Mesendoderm (in vitro differentiated cells): ENCODE results near the gene RAMACL.

Experiments used
- DNase-seq: peaks from one replicate; pipeline ENCODE4 v3.0.0; 2013
- H2AK5ac ChIP-seq: 2 replicates; pipeline ENCODE4 v1.6.1; 2013; ENCODE audit warnings: low read length, inconsistent platforms
- H2BK120ac ChIP-seq: 2 replicates; pipeline ENCODE4 v1.6.1; 2013; ENCODE audit warnings: low read depth, mild to moderate bottlenecking, low read length, moderate library complexity, mixed read lengths
- H2BK15ac ChIP-seq: replicated peaks from 2 replicates; pipeline ENCODE4 v1.6.1; 2013; ENCODE audit warnings: low read depth, mild to moderate bottlenecking, moderate library complexity
- H2BK5ac ChIP-seq: 2 replicates; pipeline ENCODE4 v1.6.1; 2013; ENCODE audit warnings: low read length, inconsistent platforms
- H3K18ac ChIP-seq: 2 replicates; pipeline ENCODE4 v1.6.1; 2013; ENCODE audit warnings: mild to moderate bottlenecking, low read length, mixed read lengths
- H3K23ac ChIP-seq: one replicate; pipeline ENCODE4 v1.6.1; 2013; ENCODE audit warnings: low read length
- H3K27ac ChIP-seq: 2 replicates; pipeline ENCODE4 v1.5.1; 2013; ENCODE audit warnings: low read depth, mild to moderate bottlenecking, inconsistent platforms, low read length, moderate library complexity
- H3K27me3 ChIP-seq: 2 replicates; pipeline ENCODE4 v1.6.1; 2013; ENCODE audit warnings: low read length, control low read depth, mild to moderate bottlenecking, inconsistent platforms; ENCODE audit not compliant: insufficient read depth, poor library complexity
- H3K36me3 ChIP-seq: 2 replicates; pipeline ENCODE4 v1.6.1; 2013; ENCODE audit warnings: low read length, inconsistent platforms; ENCODE audit not compliant: control insufficient read depth, insufficient read depth
- H3K4ac ChIP-seq: one replicate; pipeline ENCODE4 v1.6.1; 2013; ENCODE audit warnings: low read depth, mild to moderate bottlenecking, low read length, moderate library complexity
- H3K4me1 ChIP-seq: 2 replicates; pipeline ENCODE4 v1.6.1; 2013; ENCODE audit warnings: low read depth, low read length, inconsistent platforms; ENCODE audit not compliant: control insufficient read depth
- H3K4me2 ChIP-seq: 2 replicates; pipeline ENCODE4 v1.6.1; 2013; ENCODE audit warnings: low read length
- H3K4me3 ChIP-seq: 2 replicates; pipeline ENCODE4 v1.5.1; 2013; ENCODE audit warnings: mild to moderate bottlenecking, low read length
- H3K56ac ChIP-seq: one replicate; pipeline ENCODE4 v1.6.1; 2013; ENCODE audit warnings: low read length
- H3K79me1 ChIP-seq: 2 replicates; pipeline ENCODE4 v1.6.1; 2013; ENCODE audit warnings: low read length, inconsistent platforms
- H3K79me2 ChIP-seq: 2 replicates; pipeline ENCODE4 v1.6.1; 2013; ENCODE audit warnings: mild to moderate bottlenecking, low read length; ENCODE audit not compliant: control insufficient read depth, insufficient read depth
- H3K9ac ChIP-seq: 2 replicates; pipeline ENCODE4 v1.6.1; 2013; ENCODE audit warnings: low read length, inconsistent platforms
- H4K5ac ChIP-seq: one replicate; pipeline ENCODE4 v1.6.1; 2013; ENCODE audit warnings: low read length
- H4K8ac ChIP-seq: one replicate; pipeline ENCODE4 v1.6.1; 2013; ENCODE audit warnings: low read depth, mild to moderate bottlenecking, control low read depth, low read length, moderate library complexity
- WGBS: extraction: QIAGEN DNeasy Blood & Tissue Kit; methylation state at CpG from one replicate; pipeline ENCODE4 v1.1.7; 2013; ENCODE audit warnings: low lambda C conversion rate, missing lambda C conversion rate; ENCODE audit not compliant: insufficient coverage; ENCODE audit errors: extremely low coverage; 5-methylcytosine and 5-hydroxymethylcytosine counted together

Gene RAMACL

GRCh38 chr6:166595949-166596348, 9.5 kb upstream of the RAMACL start:
- no CpG with 5 or more reads among the region's 6 CpGs for WGBS
- no peak overlapping the region for H3K56ac ChIP-seq

GRCh38 chr6:166595061-166595780, 8.7 kb upstream of the RAMACL start:
- H3K36me3 ChIP-seq: no peaks in the 10 kb centered on the region
- DNase-seq: no peak
- no peaks in the 10 kb centered on the region for H3K27me3 ChIP-seq
- no peak overlapping the region for H3K27ac ChIP-seq
- H2BK120ac ChIP-seq: no peak overlapping the region
- H3K79me2 ChIP-seq: no peaks in the 10 kb centered on the region
- H4K5ac ChIP-seq: no peak overlapping the region
- no peak overlapping the region for H4K8ac ChIP-seq
- H2BK5ac ChIP-seq: no peak overlapping the region
- H3K4ac ChIP-seq: no peak overlapping the region
- H2BK15ac ChIP-seq: no peak overlapping the region
- no peaks in the 10 kb centered on the region for H3K79me1 ChIP-seq
- H3K9ac ChIP-seq: no peak overlapping the region
- no peak overlapping the region for H2AK5ac ChIP-seq
- no peak overlapping the region for H3K56ac ChIP-seq
- no peaks in the 10 kb centered on the region for H3K4me1 ChIP-seq
- H3K23ac ChIP-seq: no peak overlapping the region
- no peak overlapping the region for H3K4me2 ChIP-seq
- no peak overlapping the region for H3K18ac ChIP-seq
- WGBS: no CpG with 5 or more reads among the region's 13 CpGs
- H3K4me3 ChIP-seq: no peak overlapping the region

More at GRCh38 chr6:166595949-166596348, 9.5 kb upstream of the RAMACL start:
- H3K79me2 ChIP-seq: no peaks in the 10 kb centered on the region
- H3K4me1 ChIP-seq: no peaks in the 10 kb centered on the region
- H3K18ac ChIP-seq: no peak overlapping the region
- no peak for DNase-seq
- no peak overlapping the region for H4K5ac ChIP-seq
- H2BK5ac ChIP-seq: no peak overlapping the region
- no peak overlapping the region for H2BK15ac ChIP-seq
- no peaks in the 10 kb centered on the region for H3K27me3 ChIP-seq
- H2BK120ac ChIP-seq: no peak overlapping the region
- no peak overlapping the region for H4K8ac ChIP-seq
- H3K4me3 ChIP-seq: no peak overlapping the region
- H3K23ac ChIP-seq: no peak overlapping the region
- H3K4me2 ChIP-seq: no peak overlapping the region
- no peak overlapping the region for H3K9ac ChIP-seq
- no peak overlapping the region for H2AK5ac ChIP-seq
- H3K4ac ChIP-seq: no peak overlapping the region
- no peaks in the 10 kb centered on the region for H3K36me3 ChIP-seq
- H3K27ac ChIP-seq: no peak overlapping the region
- H3K79me1 ChIP-seq: no peaks in the 10 kb centered on the region

- WGBS: no CpG with 5 or more reads among the region's 9 CpGs
- H3K23ac ChIP-seq: no peak overlapping the region
- H4K8ac ChIP-seq: no peak overlapping the region
- H3K36me3 ChIP-seq: no peaks in the 10 kb centered on the region
- no peak overlapping the region for H3K9ac ChIP-seq
- no peaks in the 10 kb centered on the region for H3K27me3 ChIP-seq
- H2BK5ac ChIP-seq: no peak overlapping the region
- H3K79me2 ChIP-seq: no peaks in the 10 kb centered on the region
- H3K4me2 ChIP-seq: no peak overlapping the region
- no peak overlapping the region for H3K56ac ChIP-seq
- no peak overlapping the region for H2BK15ac ChIP-seq
- no peaks in the 10 kb centered on the region for H3K79me1 ChIP-seq
- peak; percentile 48 for DNase-seq
- H3K18ac ChIP-seq: no peak overlapping the region
- H3K4me3 ChIP-seq: no peak overlapping the region
- H4K5ac ChIP-seq: no peak overlapping the region
- no peak overlapping the region for H3K27ac ChIP-seq
- no peak overlapping the region for H2AK5ac ChIP-seq
- no peak overlapping the region for H3K4ac ChIP-seq
- H3K4me1 ChIP-seq: no peaks in the 10 kb centered on the region
- no peak overlapping the region for H2BK120ac ChIP-seq
These were observed 6.3 kb upstream of the RAMACL start for GRCh38 chr6:166592821-166593220.

GRCh38 chr6:166591961-166592520, 5.6 kb upstream of the RAMACL start:
- no peak overlapping the region for H2BK15ac ChIP-seq
- no CpG with 5 or more reads among the region's 7 CpGs for WGBS
- H2BK5ac ChIP-seq: no peak overlapping the region
- H3K9ac ChIP-seq: no peak overlapping the region
- H3K27ac ChIP-seq: no peak overlapping the region
- H3K23ac ChIP-seq: no peak overlapping the region
- H2BK120ac ChIP-seq: no peak overlapping the region
- no peak overlapping the region for H3K4me2 ChIP-seq
- no peak overlapping the region for H2AK5ac ChIP-seq
- no peaks in the 10 kb centered on the region for H3K4me1 ChIP-seq
- H3K27me3 ChIP-seq: no peaks in the 10 kb centered on the region
- H3K4me3 ChIP-seq: no peak overlapping the region
- no peak overlapping the region for H3K4ac ChIP-seq
- DNase-seq: no peak
- no peaks in the 10 kb centered on the region for H3K79me1 ChIP-seq
- H4K5ac ChIP-seq: no peak overlapping the region
- H4K8ac ChIP-seq: no peak overlapping the region
- H3K79me2 ChIP-seq: no peaks in the 10 kb centered on the region
- H3K36me3 ChIP-seq: no peaks in the 10 kb centered on the region
- no peak overlapping the region for H3K18ac ChIP-seq
- H3K56ac ChIP-seq: no peak overlapping the region

- Histone ChIP-seq H3K79me1 (no peaks in the 10 kb centered on the region), H2AK5ac (no peak overlapping the region), H3K9ac (no peak overlapping the region), H3K27ac (no peak overlapping the region), H3K4me2 (no peak overlapping the region), H3K56ac (no peak overlapping the region), H3K18ac (no peak overlapping the region), H3K79me2 (no peaks in the 10 kb centered on the region), H2BK120ac (no peak overlapping the region), H3K23ac (no peak overlapping the region), H2BK5ac (no peak overlapping the region), H4K5ac (no peak overlapping the region), H3K4ac (no peak overlapping the region), H3K27me3 (no peaks in the 10 kb centered on the region), H4K8ac (no peak overlapping the region), H3K4me3 (no peak overlapping the region), H2BK15ac (no peak overlapping the region), H3K4me1 (no peaks in the 10 kb centered on the region), H3K36me3 (no peaks in the 10 kb centered on the region)
- no CpG with 5 or more reads among the region's 11 CpGs for WGBS
- no peak for DNase-seq
These were observed 4.5 kb upstream of the RAMACL start for GRCh38 chr6:166591026-166591425.
